Karpas-422 (cell line): ENCODE results near the gene DGKZ. TPM values are rescaled to one million over a fixed set of nuclear protein-coding genes. Genes with fewer than 3 reads are reported as not detected.

Experiments
- DNase-seq: peaks from one replicate; pipeline ENCODE4 v3.0.0-alpha.2; 2015
- H2AFZ ChIP-seq: fragments of 200-600 bp; sonication (generic); 2 replicates; pipeline ENCODE4 v1.6.1; 2014; ENCODE audit warnings: antibody characterized with exemption, low read length, mixed read lengths
- H3K27ac ChIP-seq: fragments of 200-600 bp; sonication (generic); 2 replicates; pipeline ENCODE4 v1.5.1; 2014; ENCODE audit warnings: mild to moderate bottlenecking, low read length, moderate library complexity
- H3K27me3 ChIP-seq: fragments of 200-600 bp; sonication (generic); 2 replicates; pipeline ENCODE4 v1.6.1; 2014; ENCODE audit warnings: low read length, mixed read lengths
- H3K36me3 ChIP-seq: fragments of 200-600 bp; sonication (generic); 2 replicates; pipeline ENCODE4 v1.6.1; 2014; ENCODE audit warnings: low read length, mixed read lengths; ENCODE audit not compliant: insufficient read depth
- H3K4me1 ChIP-seq: fragments of 200-600 bp; sonication (generic); 2 replicates; pipeline ENCODE4 v1.6.1; 2014; ENCODE audit warnings: mild to moderate bottlenecking, low read length, mixed read lengths
- H3K4me2 ChIP-seq: fragments of 200-600 bp; sonication (generic); 2 replicates; pipeline ENCODE4 v1.6.1; 2014; ENCODE audit warnings: low read length, low read depth, mild to moderate bottlenecking; ENCODE audit not compliant: poor library complexity, severe bottlenecking
- H3K4me3 ChIP-seq: fragments of 200-600 bp; sonication (generic); 2 replicates; pipeline ENCODE4 v1.5.1; 2014; ENCODE audit warnings: mild to moderate bottlenecking, antibody characterized with exemption, low read length, mixed read lengths
- H3K79me2 ChIP-seq: fragments of 200-600 bp; sonication (generic); 2 replicates; pipeline ENCODE4 v1.6.1; 2014; ENCODE audit warnings: mild to moderate bottlenecking, low read length, mixed read lengths
- H3K9ac ChIP-seq: fragments of 200-600 bp; sonication (generic); 2 replicates; pipeline ENCODE4 v1.6.0; 2014; ENCODE audit warnings: low read length
- H3K9me2 ChIP-seq: fragments of 200-600 bp; sonication (generic), shearing (Covaris generic); replicated peaks from 2 replicates; pipeline ENCODE4 v1.6.0; 2014; ENCODE audit warnings: mild to moderate bottlenecking, low read length, moderate library complexity; ENCODE audit not compliant: insufficient read depth
- H3K9me3 ChIP-seq: fragments of 300-700, 200-600 bp; sonication (generic); 2 replicates; pipeline ENCODE4 v1.6.1; 2014; ENCODE audit warnings: low read length, mixed read lengths
- H4K20me1 ChIP-seq: fragments of 200-600 bp; sonication (generic); 2 replicates; pipeline ENCODE4 v1.6.1; 2014; ENCODE audit warnings: mild to moderate bottlenecking, antibody characterized with exemption, low read length, low read depth; ENCODE audit not compliant: insufficient read depth
- total RNA-seq: library from RNA; depleted of rRNA; stranded (reverse); fragments of >200 nt; shearing (Covaris generic); gene quantifications from 2 replicates; pipeline ENCODE4 v1.2.3, GENCODE V29; 2014; ENCODE audit warnings: low replicate concordance

The DGKZ gene
- total RNA-seq, 1 experiment from 2014 or later, result 59.4 TPM

- Histone ChIP-seq H3K9me3 (no peaks in the 10 kb centered on the region), H3K4me2 (no peak overlapping the region), H4K20me1 (no peaks in the 10 kb centered on the region), H3K9me2 (no peaks in the 10 kb centered on the region), H3K4me3 (no peak overlapping the region), H3K79me2 (no peaks in the 10 kb centered on the region), H2AFZ (no peak overlapping the region), H3K27me3 (no peaks in the 10 kb centered on the region), H3K27ac (no peak overlapping the region), H3K4me1 (peaks cover 32% of the 10 kb centered on the region), H3K9ac (no peak overlapping the region), H3K36me3 (no peaks in the 10 kb centered on the region)
- DNase-seq, result no peak
Observed at GRCh38 chr11:46331282-46331984, 15.8 kb upstream of the DGKZ start.

- no peak overlapping the region for H3K27ac ChIP-seq
- H3K27me3 ChIP-seq, result no peaks in the 10 kb centered on the region
- H3K9me2 ChIP-seq, result no peaks in the 10 kb centered on the region
- H3K4me2 ChIP-seq, result peak overlapping the region; percentile 85
- DNase-seq, result no peak
- H2AFZ ChIP-seq, result no peak overlapping the region
- H3K9ac ChIP-seq, result peak overlapping the region; percentile 53; the same call in 1 of the 2 replicates
- H3K9me3 ChIP-seq, result no peaks in the 10 kb centered on the region
- H3K79me2 ChIP-seq, result no peaks in the 10 kb centered on the region
- peaks cover 32% of the 10 kb centered on the region for H3K4me1 ChIP-seq
- H3K4me3 ChIP-seq, result peak overlapping the region; percentile 67
- no peaks in the 10 kb centered on the region for H4K20me1 ChIP-seq
- H3K36me3 ChIP-seq, result no peaks in the 10 kb centered on the region
Observed at GRCh38 chr11:46332093-46332567, 15.1 kb upstream of the DGKZ start.

- H3K4me2 ChIP-seq, result peak overlapping the region; percentile 85
- no peaks in the 10 kb centered on the region for H3K27me3 ChIP-seq
- H3K36me3 ChIP-seq, result no peaks in the 10 kb centered on the region
- no peak for DNase-seq
- no peaks in the 10 kb centered on the region for H3K79me2 ChIP-seq
- no peaks in the 10 kb centered on the region for H4K20me1 ChIP-seq
- H3K4me3 ChIP-seq, result peak overlapping the region; percentile 67
- peak overlapping the region; percentile 92; the same call in 1 of the 2 replicates for H2AFZ ChIP-seq
- no peaks in the 10 kb centered on the region for H3K9me2 ChIP-seq
- no peaks in the 10 kb centered on the region for H3K9me3 ChIP-seq
- H3K9ac ChIP-seq, result peak overlapping the region; percentile 53
- no peak overlapping the region for H3K27ac ChIP-seq
- H3K4me1 ChIP-seq, result peaks cover 32% of the 10 kb centered on the region
Observed at GRCh38 chr11:46332568-46333393, 14.5 kb upstream of the DGKZ start.

GRCh38 chr11:46333394-46333947 lies 13.8 kb upstream of the DGKZ start:
- Histone ChIP-seq H3K79me2 (no peaks in the 10 kb centered on the region), H3K4me3 (peak overlapping the region; percentile 67), H3K4me2 (peak overlapping the region; percentile 85), H3K9ac (peak overlapping the region; percentile 53), H3K27ac (no peak overlapping the region), H2AFZ (peak overlapping the region; percentile 92; the same call in 1 of the 2 replicates), H3K9me2 (no peaks in the 10 kb centered on the region), H3K4me1 (peaks cover 32% of the 10 kb centered on the region), H3K27me3 (no peaks in the 10 kb centered on the region), H4K20me1 (no peaks in the 10 kb centered on the region), H3K9me3 (no peaks in the 10 kb centered on the region), H3K36me3 (no peaks in the 10 kb centered on the region)
- DNase-seq, result no peak

- no peak overlapping the region for H3K27ac ChIP-seq
- H3K4me1 ChIP-seq, result peaks cover 38% of the 10 kb centered on the region
- H4K20me1 ChIP-seq, result no peaks in the 10 kb centered on the region
- H3K36me3 ChIP-seq, result no peaks in the 10 kb centered on the region
- no peak overlapping the region for H3K4me3 ChIP-seq
- no peak for DNase-seq
- H3K9ac ChIP-seq, result no peak overlapping the region
- no peaks in the 10 kb centered on the region for H3K9me3 ChIP-seq
- no peaks in the 10 kb centered on the region for H3K79me2 ChIP-seq
- no peaks in the 10 kb centered on the region for H3K9me2 ChIP-seq
- H2AFZ ChIP-seq, result no peak overlapping the region
- no peaks in the 10 kb centered on the region for H3K27me3 ChIP-seq
- no peak overlapping the region for H3K4me2 ChIP-seq
Observed at GRCh38 chr11:46334211-46334610, 13.1 kb upstream of the DGKZ start.

GRCh38 chr11:46335271-46335670 lies 12.0 kb upstream of the DGKZ start:
- Histone ChIP-seq H3K36me3 (no peaks in the 10 kb centered on the region), H3K9ac (no peak overlapping the region), H2AFZ (no peak overlapping the region), H4K20me1 (no peaks in the 10 kb centered on the region), H3K27me3 (no peaks in the 10 kb centered on the region), H3K79me2 (no peaks in the 10 kb centered on the region), H3K9me3 (no peaks in the 10 kb centered on the region), H3K9me2 (no peaks in the 10 kb centered on the region), H3K4me1 (peaks cover 32% of the 10 kb centered on the region), H3K4me2 (no peak overlapping the region), H3K4me3 (no peak overlapping the region), H3K27ac (no peak overlapping the region)
- DNase-seq, result no peak

GRCh38 chr11:46335890-46336562 lies 11.2 kb upstream of the DGKZ start:
- no peak for DNase-seq
- Histone ChIP-seq H4K20me1 (no peaks in the 10 kb centered on the region), H2AFZ (no peak overlapping the region), H3K27me3 (no peaks in the 10 kb centered on the region), H3K4me3 (no peak overlapping the region), H3K4me1 (peaks cover 24% of the 10 kb centered on the region), H3K9ac (no peak overlapping the region), H3K27ac (no peak overlapping the region), H3K36me3 (no peaks in the 10 kb centered on the region), H3K9me3 (no peaks in the 10 kb centered on the region), H3K79me2 (no peaks in the 10 kb centered on the region), H3K4me2 (no peak overlapping the region), H3K9me2 (no peaks in the 10 kb centered on the region)
